GM19463 (cell line): ENCODE measurements around the gene UBE2G1.

Experiments used
- ATAC-seq: cut with Tn5 transposase; IDR thresholded peaks from one replicate; pipeline ENCODE4 v1.9.1; 2021; ENCODE audit warnings: mild to moderate bottlenecking, moderate library complexity; ENCODE audit not compliant: unreplicated experiment

The UBE2G1 gene, protein sequence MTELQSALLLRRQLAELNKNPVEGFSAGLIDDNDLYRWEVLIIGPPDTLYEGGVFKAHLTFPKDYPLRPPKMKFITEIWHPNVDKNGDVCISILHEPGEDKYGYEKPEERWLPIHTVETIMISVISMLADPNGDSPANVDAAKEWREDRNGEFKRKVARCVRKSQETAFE

GRCh38 chr17:4366327-4367063 is at the start of gene UBE2G1:
TSS of gene UBE2G1 (minus strand) at chr17:4366675. CDS start at chr17:4366316, 359 bp downstream.
- peak; percentile 72 for ATAC-seq

DNA sequence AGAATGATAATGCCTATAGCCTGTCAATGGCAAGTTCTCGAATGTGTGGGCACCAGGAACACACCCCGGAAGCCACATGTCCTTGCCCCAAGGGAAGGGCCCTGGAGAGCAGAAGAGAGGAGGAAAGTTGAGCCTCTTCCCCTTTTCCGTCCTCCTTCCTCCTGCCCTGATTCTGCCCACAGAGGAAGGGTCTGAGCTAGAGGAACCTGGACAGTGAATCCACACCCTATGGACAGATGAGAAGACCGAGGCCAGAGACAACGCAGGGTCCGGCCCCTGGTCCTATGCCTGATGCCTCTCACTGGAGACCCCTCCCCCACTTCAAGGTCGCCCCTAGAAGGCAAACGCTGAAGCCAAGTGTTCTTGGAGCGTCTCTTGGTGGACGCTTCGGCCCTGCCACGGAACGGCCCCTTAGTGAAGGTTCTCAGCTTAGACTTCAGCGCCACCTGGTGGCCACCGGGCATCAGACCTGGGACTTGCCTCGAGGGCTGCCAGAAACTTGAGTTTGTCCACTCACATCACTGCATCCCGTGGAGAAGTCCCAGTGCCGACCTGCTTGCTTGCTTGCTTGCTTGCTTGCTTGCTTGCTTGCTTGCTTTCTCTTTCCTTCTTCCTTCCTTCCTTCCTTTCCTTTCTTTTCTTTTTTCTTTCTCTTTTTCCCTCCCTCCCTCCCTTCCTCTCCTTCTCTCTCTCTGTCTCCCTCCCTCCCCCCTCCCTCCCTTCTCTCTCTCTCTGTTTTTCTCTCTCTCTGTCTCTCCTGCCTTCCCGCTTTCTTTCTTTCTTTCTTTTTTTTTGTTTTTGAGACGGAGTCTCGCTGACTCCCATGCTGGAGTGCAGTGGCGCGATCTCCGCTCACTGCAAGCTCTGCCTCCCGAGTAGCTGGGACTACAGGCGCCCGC is 46.7 kb upstream of the UBE2G1 start:
- no peak for ATAC-seq

GRCh38 chr17:4411201-4411600 is 44.7 kb upstream of the UBE2G1 start:
- ATAC-seq = no peak

DNA sequence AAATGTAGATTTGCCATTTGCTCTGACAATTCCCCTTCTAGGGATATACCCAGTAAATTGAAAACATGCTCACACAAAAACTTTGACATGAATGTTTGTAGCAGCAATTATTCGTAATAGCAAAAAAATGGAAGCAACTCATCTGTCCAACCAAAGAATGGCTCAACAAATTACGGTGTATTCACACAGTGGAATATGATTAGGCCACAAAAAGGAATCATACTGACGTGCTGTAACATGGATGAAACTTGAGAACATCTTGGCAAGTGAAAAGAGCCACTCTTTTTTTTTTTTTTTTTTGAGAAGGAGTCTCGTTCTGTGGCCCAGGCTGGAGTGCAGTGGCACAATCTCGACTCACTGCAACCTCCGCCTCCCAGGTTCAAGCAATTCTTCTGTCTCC is 43.2 kb upstream of the UBE2G1 start:
- ATAC-seq = no peak

DNA sequence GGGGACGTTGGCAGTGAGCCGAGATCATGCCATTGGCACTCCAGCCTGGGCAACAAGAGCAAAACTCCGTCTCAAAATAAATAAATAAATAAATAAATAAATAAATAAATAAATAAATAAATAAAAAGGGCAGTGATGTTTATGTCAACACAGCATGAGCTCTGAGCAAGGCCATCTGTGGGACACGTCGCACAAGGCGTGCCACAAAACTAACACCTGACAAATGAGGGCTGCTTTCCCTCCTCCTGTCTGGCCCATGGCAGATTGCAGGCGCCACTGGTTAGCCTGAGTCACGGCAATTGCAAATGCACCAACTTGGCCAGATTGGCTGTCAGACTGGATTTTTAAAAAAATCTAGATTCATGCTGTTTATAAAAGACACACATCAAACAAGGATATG is 41.4 kb upstream of the UBE2G1 start:
- no peak for ATAC-seq

DNA sequence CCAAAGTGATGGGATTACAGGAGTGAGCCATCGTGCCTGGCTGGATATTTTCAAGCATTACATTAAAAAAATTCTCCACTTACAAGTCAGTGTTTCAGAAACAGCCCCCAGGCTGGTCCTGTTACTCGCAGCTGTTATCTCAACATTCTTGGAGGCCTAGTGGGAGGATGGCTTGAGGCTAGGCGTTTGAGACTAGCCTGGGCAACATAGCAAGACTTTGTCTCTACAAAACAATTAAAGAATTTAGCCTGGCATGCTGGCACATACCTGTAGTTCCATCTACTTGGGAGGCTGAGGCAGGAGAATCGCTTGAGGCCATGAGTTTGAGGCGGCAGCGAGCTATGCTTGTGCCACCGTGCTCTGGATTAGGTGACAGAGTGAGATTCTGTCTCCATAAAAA is 40.7 kb upstream of the UBE2G1 start:
- ATAC-seq = no peak

- no peak for ATAC-seq
These were observed 39.9 kb upstream of the UBE2G1 start for GRCh38 chr17:4406386-4406785.

GRCh38 chr17:4405699-4406098 is 39.2 kb upstream of the UBE2G1 start:
- ATAC-seq = no peak

DNA sequence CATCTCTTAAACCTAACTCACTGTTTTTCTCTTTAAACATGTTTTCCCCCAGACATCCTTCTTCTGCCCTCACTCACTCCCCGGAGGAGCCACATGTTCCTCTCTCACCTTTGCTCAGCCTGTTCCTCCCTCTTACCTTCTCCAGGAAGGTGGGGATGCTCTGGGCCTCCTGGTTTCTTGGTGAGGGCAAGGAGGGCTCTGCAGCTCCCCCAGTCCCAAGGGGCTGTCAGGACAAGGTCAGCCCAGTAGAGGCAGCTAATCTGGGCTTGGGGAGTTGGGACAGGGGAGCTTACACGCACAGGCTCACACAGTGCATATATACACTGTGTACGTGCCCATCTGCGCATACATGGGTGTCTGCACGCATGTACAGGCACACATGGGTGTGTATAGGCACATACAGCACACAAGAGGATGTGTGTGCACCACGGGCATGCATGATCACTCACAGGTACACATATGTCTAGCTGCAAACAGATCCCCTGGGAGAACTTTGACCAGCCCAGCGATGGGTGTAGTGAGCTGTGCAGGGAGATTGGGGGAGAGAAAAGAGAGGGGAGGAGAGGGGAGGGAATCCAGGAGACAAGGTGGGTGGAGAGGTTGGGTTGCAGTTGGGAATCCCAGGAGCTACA is 38.7 kb upstream of the UBE2G1 start:
- no peak for ATAC-seq

DNA sequence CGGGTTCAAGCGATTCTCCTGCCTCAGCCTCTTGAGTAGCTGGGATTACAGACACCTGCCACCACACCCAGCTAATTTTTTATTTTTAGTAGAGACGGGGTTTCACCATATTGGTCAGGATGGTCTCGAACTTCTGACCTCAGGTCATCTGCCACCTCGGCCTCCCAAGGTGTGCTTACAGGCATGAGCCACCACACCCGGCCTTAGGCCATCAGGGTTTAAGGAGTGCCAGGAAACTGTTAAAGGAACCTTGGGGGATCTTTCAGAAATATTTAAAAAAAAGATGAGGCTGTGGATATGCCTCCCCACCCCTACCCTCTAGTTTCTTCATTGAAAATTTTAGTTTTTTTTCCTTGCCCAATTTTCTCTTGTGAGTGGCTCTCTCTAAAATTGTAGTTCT is 31.4 kb upstream of the UBE2G1 start:
- no peak for ATAC-seq

- ATAC-seq = no peak
These were observed 28.6 kb upstream of the UBE2G1 start for GRCh38 chr17:4395111-4395478.

DNA sequence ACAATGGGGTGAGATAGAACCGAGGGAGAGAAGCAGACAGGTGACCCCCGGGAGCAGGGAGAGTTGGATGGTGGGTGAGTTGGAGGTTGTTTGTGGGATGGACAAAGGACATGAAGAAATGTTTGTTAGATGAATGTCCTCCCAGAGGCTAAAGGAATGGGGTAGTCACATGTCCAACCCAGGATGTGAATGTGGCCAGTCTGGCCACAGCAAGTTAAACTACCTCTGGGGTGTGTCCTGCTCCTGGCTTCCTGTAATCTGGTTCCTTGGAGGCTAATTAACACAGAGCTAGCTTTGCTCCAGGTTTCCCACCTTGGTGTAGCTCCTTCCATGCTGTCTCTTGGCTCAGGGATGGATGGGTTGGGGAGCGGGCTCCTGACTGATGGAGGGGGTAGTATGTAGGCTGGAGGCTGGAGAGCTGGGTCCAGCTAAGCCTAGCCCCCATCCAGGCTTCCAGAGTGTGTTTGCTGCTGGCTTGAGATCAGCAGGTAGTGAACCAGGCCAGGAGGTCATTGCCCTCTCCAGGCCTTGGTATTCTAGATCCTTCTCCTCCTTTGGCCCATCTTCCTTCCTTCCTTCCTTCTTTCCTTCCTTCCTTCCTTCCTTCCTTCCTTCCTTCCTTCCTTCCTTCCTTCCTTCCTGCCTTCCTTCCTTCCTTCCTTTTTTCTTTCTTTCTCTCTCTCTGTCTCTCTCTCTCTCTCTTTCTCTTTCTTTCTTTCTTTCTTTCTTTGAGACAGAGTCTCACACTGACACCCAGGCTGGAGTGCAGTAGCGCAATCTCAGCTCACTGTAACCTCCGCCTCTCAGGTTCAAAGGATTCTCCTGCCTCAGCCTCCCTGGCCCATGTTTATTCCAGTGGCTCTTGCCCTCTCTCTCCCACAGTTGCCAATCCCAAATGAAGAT is 28.0 kb upstream of the UBE2G1 start:
- ATAC-seq = no peak

- ATAC-seq = no peak
These were observed 27.3 kb upstream of the UBE2G1 start for GRCh38 chr17:4393806-4394205.

DNA sequence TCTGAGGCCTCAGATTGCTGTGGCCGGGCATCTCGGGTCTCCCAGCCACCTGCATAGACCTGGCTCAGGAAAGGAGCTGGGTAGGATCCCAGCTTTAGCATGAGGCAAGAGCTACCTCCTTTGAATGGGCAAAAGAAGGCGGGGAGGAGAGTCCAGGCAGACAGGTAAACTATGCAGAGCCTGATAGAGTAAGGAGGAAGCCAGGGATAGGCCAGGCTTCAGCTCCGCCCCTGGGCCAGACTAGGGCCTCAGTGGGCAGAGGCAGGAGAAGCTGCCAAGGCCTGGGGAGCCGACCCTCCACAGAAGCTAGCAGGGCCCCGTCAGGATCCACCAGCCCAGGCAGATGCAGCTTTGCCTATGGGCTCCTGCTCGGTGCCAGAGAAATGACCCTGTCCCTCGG is 22.6 kb upstream of the UBE2G1 start:
- ATAC-seq = no peak

DNA sequence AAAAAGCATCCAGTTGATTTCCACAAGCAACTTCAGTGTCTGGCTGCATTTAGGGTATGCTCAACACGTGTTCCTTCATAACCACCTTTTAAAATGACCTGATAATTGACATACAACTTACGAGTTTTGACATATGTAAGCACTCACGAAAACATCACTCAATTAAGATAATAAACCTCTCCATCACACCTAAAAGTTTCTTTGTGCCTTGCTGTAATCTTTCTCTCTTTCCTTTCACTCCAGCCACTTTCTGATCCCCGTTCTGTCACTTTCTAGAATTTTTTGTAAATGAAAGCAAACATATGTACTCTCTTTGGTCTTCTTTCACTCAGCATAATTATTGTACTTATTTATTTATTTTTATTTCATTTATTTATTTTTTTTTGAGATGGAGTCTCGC is 20.7 kb upstream of the UBE2G1 start:
- no peak for ATAC-seq

- no peak for ATAC-seq
These were observed 19.9 kb upstream of the UBE2G1 start for GRCh38 chr17:4386406-4386805.

DNA sequence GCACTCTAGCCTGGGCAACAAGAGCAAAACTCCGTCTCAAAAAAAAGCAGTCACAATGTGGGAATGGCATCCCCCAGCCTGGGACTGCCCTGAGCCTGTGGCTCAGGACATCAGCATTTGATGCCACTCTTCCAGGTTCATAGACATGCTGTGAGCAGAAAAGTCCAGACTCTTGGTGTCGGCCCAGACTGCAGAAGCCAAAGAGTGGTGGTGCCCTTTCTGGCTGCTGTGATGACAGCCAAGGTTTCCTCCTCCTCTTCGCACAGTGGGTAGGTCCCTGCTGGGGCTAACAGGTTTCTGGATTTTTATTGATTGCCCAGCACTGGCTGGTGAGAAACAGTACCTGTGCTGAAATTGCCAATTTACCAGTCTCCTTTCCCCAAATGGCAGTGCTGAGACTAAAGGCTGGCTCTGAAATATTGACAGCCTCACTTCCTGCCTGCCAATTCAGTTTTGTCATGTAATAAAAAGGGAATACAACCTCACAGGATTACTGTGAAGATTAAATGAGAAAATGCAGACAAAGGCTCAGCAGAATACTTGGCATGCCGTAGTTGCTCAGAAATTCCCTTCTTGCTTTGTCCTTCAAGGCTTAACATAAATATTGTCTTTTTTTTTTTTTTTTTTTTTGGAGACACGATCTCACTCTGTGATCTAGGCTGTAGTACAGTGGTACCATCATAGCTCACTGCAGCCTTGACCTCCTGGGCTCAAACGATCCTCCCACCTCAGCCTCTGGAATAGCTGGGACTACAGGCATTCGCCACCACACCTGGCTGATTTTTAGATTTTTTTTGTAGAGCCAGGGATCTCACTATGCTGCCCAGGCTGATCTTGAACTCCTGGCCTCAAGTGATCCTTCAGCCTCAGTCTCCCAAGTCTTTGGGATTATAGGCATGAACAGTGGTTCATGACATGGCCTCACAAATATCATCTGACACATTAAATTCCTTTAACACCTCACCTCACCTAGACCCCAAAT is 15.5 kb upstream of the UBE2G1 start:
- ATAC-seq = no peak

DNA sequence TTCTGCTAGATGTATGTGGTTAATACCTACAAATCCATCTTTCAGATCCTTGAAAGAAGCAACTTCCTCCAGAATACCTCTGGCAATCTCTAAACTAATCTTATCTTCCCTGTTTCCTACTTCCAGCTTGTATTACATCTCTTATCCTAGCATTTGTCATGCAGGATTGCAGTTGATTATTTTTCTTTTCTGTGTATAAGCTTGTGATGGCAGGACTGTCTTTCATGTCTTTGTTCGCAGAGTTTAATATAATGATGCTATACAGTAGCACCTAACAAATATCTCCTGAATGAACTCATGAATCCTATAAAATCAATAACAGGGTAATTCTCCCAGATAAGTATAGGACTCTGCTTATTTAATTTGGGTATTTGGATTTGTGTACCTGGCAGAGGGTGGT is 12.2 kb upstream of the UBE2G1 start:
- ATAC-seq = no peak

DNA sequence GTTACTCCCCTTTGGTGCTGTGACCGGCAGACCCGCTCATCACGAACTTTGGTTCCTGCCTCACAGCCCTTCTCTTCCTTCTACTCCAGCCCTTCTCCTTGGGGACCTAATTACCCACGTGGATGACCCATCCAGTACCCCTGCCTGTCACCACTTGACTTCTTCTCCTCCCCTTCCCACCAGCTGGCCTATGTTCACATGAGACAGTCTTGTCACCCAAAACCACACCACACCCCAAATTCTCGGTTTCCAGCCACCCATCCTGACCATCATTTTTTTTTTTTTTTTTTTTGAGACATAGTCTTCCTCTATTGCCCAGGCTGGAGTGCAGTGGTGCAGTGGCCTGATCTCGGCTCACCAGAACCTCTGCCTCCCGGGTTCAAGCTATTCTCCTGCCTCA is 10.8 kb upstream of the UBE2G1 start:
- ATAC-seq = peak; percentile 41
